H1 (cell line): ENCODE results near the gene CSNK2A3. TPM values are rescaled to one million over a fixed set of nuclear protein-coding genes. Genes with fewer than 3 reads are reported as not detected.

Experiments used
- CBX5 ChIP-seq: fragments of 300-800, 300-1000 bp; sonication (generic); IDR thresholded peaks from 2 replicates; pipeline ENCODE4 v1.7.1; 2016; ENCODE audit warnings: antibody characterized with exemption, low read length, low read depth
- CEBPB ChIP-seq: IDR thresholded peaks from 2 replicates; pipeline ENCODE4 v1.6.1; 2012; ENCODE audit warnings: low read depth, low read length
- CHD7 ChIP-seq: fragments of 300-600 bp; sonication (generic); IDR thresholded peaks from 2 replicates; pipeline ENCODE4 v1.7.1; 2012; ENCODE audit warnings: low read length, moderate library complexity, mild to moderate bottlenecking, inconsistent platforms; ENCODE audit not compliant: insufficient replicate concordance
- SIN3A ChIP-seq, 2 experiments: IDR thresholded peaks in 1 of 2; conservative IDR thresholded peaks in 1 of 2; 2 replicates each; pipeline ENCODE4 v1.6.1; 2011 to 2012; ENCODE audit warnings: low read length in 2 of 2, improper control_type of control experiment in 1 of 2, low read depth in 1 of 2, mild to moderate bottlenecking in 1 of 2
- polyA plus RNA-seq, 7 experiments: library from polyadenylated mRNA; depleted of rRNA in 3 of 7; stranded (reverse) in 5 of 7; unstranded in 2 of 7; fragments of >200 nt in 5 of 7; fragments of 200-250 nt in 2 of 7; gene quantifications; 1 replicate in 5 of 7; 2 replicates in 1 of 7; 4 replicates in 1 of 7; pipeline versions ENCODE4 v1.2.1 to v1.2.3, GENCODE V29; 2011 to 2013; ENCODE audit warnings: missing spikeins in 2 of 7, mixed read lengths in 2 of 7
- total RNA-seq: library from RNA; stranded (reverse); fragmentation: NEBNext Ultra II Directional; extraction: Animal tissue kit (Norgen Biotek cat#: 25700); gene quantifications from 2 replicates; pipeline ENCODE4 v1.2.1, GENCODE V29; 2021

Gene CSNK2A3
- total and polyA plus RNA-seq, 2 of the 8 experiments (the other 6 are each of a cell fraction or from before 2014, with no cell fraction given) = 0.69 to 1.0 TPM

- TF ChIP-seq CHD7 (no peak), CBX5 (no peak), SIN3A (conservative IDR thresholded peaks at IDR 0.05 in 1 of 2, IDR thresholded peaks at IDR 0.05 in 1 of 2; ENCODE audit: low read depth in 1 of 2, low read length in 2 of 2) (no peak), CEBPB (no peak)
Measured at GRCh38 chr11:11345099-11345498, 8.0 kb downstream of the CSNK2A3 start (continued).
